AG09309 (cell line): ENCODE measurements around the gene KLHL11.
A peak's percentile ranks its signal among the peaks of the same experiment; 100 is the strongest.
"Not testable (repeated sequence)": the region's sequence is repeated elsewhere in the genome, so short reads cannot be mapped to it uniquely, and the experiment has no call there.

ENCODE experiments used
- DNase-seq: peaks from one replicate; pipeline ENCODE4 v3.0.0-alpha.2; 2010; ENCODE audit warnings: low read depth
- H3K4me3 ChIP-seq: 2 replicates; pipeline ENCODE4 v1.5.1; 2011; ENCODE audit warnings: mild to moderate bottlenecking, low read depth, low read length, moderate library complexity; ENCODE audit not compliant: control insufficient read depth
- TF ChIP-seq, protein P1 (sequence below): IDR thresholded peaks from 2 replicates; pipeline ENCODE4 v1.5.1; 2011; ENCODE audit warnings: mild to moderate bottlenecking, low read depth, low read length, inconsistent platforms; ENCODE audit not compliant: insufficient read depth, control insufficient read depth; ENCODE audit errors: missing control alignments

Gene KLHL11

DNA sequence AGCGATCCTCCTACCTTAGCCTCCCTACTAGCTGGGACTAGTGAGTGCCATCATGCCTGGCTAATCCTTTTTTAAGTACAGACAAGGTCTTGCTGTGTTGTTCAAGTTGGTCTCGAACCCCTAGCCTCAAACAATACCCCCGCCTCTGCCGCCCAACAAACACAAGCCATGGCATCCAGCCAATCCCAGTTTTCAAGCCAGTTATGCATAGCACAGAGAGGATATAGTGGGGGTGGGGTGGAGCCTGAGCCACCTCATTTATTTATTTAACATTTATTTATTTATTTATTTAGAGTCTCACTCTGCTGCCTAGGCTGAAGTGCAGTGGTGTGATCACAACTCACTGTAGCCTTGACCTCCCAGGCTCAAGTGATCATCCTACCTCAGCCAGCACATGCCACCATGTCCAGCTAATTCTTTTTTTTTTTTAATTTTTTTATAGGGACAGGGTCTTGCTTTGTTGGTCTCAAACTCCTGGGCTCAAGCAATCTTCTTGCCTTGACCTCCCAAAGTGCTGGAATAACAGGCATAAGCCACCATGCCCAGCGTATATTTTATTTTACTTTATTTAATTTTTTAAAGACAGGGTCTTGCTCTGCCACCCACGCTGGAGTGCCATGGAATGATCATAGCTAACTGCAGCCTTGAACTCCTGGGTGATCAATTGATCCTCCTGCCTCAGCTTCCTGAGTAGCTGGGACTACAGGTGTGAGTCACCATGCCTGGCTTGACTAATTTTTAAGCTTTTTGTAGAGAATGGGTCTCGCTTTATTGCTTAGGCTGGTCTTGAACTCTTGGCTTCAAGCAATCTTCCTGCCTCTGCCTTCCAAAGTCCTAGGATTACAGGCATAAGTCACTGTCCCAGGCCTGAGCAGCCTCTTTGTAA is 26.2 kb upstream of the KLHL11 start:
- H3K4me3 ChIP-seq = no peak overlapping the region
- no peak for DNase-seq
- TF ChIP-seq, protein P1, sequence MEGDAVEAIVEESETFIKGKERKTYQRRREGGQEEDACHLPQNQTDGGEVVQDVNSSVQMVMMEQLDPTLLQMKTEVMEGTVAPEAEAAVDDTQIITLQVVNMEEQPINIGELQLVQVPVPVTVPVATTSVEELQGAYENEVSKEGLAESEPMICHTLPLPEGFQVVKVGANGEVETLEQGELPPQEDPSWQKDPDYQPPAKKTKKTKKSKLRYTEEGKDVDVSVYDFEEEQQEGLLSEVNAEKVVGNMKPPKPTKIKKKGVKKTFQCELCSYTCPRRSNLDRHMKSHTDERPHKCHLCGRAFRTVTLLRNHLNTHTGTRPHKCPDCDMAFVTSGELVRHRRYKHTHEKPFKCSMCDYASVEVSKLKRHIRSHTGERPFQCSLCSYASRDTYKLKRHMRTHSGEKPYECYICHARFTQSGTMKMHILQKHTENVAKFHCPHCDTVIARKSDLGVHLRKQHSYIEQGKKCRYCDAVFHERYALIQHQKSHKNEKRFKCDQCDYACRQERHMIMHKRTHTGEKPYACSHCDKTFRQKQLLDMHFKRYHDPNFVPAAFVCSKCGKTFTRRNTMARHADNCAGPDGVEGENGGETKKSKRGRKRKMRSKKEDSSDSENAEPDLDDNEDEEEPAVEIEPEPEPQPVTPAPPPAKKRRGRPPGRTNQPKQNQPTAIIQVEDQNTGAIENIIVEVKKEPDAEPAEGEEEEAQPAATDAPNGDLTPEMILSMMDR = no peak

DNA sequence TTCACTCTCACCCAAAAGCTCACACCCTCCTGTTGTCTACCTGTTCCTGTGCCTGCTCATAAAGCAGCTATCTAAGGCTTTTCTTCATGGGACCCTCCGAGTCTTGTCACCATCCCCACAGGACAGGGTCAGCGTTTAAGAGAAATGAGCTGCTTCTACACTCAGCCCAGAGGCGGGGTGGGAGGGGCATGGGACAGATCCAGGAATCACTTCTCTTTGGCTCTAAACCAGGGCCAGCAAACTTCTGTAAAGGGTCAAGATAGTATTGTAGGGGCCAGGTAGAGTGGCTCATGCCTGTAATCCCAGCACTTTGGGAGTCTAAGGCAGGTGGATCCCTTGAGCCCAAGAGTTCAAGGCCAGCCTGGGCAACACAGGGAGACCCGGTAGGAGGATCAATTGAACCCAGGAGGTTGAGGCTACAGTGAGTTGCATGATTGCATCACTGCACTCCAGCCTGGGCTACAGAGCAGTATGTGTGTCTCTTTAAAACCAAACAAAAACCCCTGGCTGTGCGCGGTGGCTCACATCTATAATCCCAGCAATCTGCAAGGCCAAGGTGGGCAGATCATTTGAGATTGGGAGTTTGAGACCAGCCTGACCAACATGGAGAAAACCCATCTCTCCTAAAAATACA is 23.2 kb upstream of the KLHL11 start:
- no peak overlapping the region for H3K4me3 ChIP-seq
- TF ChIP-seq, protein P1 = no peak
- no peak for DNase-seq

DNA sequence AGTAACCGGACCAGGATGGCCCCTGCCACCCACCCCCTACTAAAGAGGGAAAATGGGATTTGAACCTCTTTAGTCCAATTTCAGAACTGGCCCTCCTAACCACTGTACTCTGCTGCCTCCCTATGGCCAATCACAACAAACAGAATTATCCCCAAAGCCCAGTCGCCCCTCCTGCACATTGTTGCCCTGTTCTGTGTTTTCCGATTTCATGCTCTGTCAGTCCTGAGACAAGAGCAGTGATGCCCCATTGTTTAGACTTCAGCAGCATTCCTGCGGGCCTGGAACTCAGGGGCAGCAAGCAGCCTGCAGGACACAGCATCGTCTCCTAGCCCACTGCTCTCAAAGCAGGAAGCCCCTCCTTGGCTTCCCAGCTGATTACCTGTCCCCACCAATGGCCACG is 20.5 kb upstream of the KLHL11 start:
- TF ChIP-seq, protein P1 = peak; percentile 19
- no peak for DNase-seq
- H3K4me3 ChIP-seq = no peak overlapping the region

DNA sequence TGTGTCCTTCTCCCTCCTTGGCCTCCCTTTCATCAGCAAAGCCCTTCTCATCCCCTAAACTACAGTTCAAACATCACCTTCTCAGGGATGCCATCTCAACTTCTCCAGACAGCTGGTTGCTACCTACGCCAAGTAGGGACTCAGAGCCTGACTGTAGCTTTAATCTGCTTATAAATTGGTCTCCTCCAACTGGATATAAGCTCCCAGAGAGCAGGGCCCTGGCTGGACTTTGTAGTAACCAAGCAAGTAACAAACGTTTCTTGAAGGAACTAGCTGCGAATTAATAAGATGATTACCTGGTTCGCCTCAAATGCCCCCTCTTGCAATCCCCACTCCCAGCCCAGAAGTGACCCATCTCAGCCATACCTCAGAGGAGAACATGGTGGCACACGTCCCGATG is 17.5 kb upstream of the KLHL11 start:
- TF ChIP-seq, protein P1 = no peak
- no peak overlapping the region for H3K4me3 ChIP-seq
- DNase-seq = no peak

DNA sequence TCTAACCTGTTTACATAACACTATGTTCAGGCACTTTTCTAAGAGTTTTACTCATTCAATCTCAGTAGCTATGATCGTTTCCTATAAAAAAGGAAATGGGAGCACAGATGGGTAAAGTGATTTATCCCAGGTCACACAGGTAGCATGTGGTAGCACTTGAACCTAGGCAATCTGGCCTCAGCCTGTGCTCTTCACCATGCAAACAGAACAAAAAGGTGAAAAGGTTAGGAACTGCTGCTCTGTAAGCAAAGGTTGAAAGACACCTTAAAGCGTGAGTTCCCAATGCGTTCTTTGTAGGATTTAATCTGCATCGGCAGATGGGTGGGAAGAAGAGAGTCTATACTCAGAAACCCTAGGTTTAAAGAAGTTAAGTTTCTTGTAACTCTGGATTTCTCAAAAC is 14.9 kb upstream of the KLHL11 start:
- TF ChIP-seq, protein P1 = no peak
- H3K4me3 ChIP-seq = no peak overlapping the region

DNA sequence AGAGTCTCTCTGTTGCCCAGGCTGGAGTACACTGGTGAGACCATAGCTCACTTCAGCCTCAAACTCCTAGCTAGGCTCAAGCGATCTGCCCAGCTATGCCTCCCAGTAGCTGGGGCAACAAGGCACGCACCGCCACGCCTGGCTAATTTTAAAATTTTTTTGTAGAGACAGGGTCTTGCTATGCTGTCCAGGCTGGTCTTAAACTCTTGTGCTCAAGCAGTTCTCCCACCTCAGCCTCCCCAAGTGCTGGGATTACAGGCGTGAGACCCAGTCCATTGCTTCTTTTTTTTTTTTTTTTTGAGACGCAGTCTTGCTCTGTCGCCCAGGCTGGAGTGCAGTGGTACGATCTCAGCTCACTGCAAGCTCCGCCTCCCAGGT is 9.1 kb upstream of the KLHL11 start:
- H3K4me3 ChIP-seq, DNase-seq: not testable (repeated sequence)

More for the DNA sequence above, 14.9 kb upstream of the KLHL11 start:
- DNase-seq = no peak
